ENCODE data around the gene TEX51.

The TEX51 gene

GRCh38 chr2:126949775-126950174 is 51.1 kb downstream of the TEX51 start:
- H3K4me2 ChIP-seq: no peak overlapping the region
- no peaks in the 10 kb centered on the region for H3K27me3 ChIP-seq (ENCODE audit: insufficient read depth, low read depth)
- no peaks in the 10 kb centered on the region for H3K4me1 ChIP-seq (ENCODE audit: low read depth, poor library complexity, severe bottlenecking)
- H4K20me1 ChIP-seq (ENCODE audit: insufficient read depth): no peaks in the 10 kb centered on the region
- no peak overlapping the region for H3K9ac ChIP-seq
- H2AFZ ChIP-seq (ENCODE audit: low read depth): no peak overlapping the region
- no peak overlapping the region for H3K4me3 ChIP-seq (IDR thresholded peaks at IDR 0.05; ENCODE audit: insufficient read depth, low read depth, low read length)
- no peak for TF ChIP-seq CTCF (conservative IDR thresholded peaks at IDR 0.05; ENCODE audit: low read depth, low read length)
- no peaks in the 10 kb centered on the region for H3K36me3 ChIP-seq (ENCODE audit: insufficient read depth)
- no peaks in the 10 kb centered on the region for H3K79me2 ChIP-seq (ENCODE audit: insufficient read depth, low read depth)
- H3K27ac ChIP-seq: no peak overlapping the region

GRCh38 chr2:126950504-126950903 is 51.8 kb downstream of the TEX51 start:
- no peak overlapping the region for H3K4me3 ChIP-seq (IDR thresholded peaks at IDR 0.05; ENCODE audit: insufficient read depth, low read depth, low read length)
- H2AFZ ChIP-seq (ENCODE audit: low read depth): no peak overlapping the region
- no peaks in the 10 kb centered on the region for H3K4me1 ChIP-seq (ENCODE audit: low read depth, poor library complexity, severe bottlenecking)
- no peaks in the 10 kb centered on the region for H4K20me1 ChIP-seq (ENCODE audit: insufficient read depth)
- no peak overlapping the region for H3K27ac ChIP-seq
- no peak overlapping the region for H3K9ac ChIP-seq
- H3K4me2 ChIP-seq: no peak overlapping the region
- H3K79me2 ChIP-seq (ENCODE audit: insufficient read depth, low read depth): no peaks in the 10 kb centered on the region
- no peak for TF ChIP-seq CTCF (conservative IDR thresholded peaks at IDR 0.05; ENCODE audit: low read depth, low read length)
- no peaks in the 10 kb centered on the region for H3K27me3 ChIP-seq (ENCODE audit: insufficient read depth, low read depth)
- H3K36me3 ChIP-seq (ENCODE audit: insufficient read depth): no peaks in the 10 kb centered on the region
